Left lung (tissue), 14 donors: Measurements from ENCODE around the gene IRF8. TPM values are rescaled to one million over a fixed set of nuclear protein-coding genes. Genes with fewer than 3 reads are reported as not detected.

Experiments
- ATAC-seq: fragments of 200-7000 bp; cut with Tn5 transposase; one replicate; pipeline ENCODE4 v1.9.1; 2020; ENCODE audit warnings: moderate library complexity
- DNase-seq, 4 donors: peaks; one replicate each; pipeline ENCODE4 v3.0.0-alpha.2; 2013 to 2020
- H3K27ac ChIP-seq, 2 donors: fragments of 200-600 bp; sonication (generic) in 1 of 2; one replicate each; pipeline versions ENCODE4 v1.5.0 to v1.8.0; 2020 to 2021
- H3K27me3 ChIP-seq, 2 donors: fragments of 200-600 bp; sonication (generic) in 1 of 2; one replicate each; pipeline versions ENCODE4 v1.5.0 to v1.8.0; 2020 to 2021
- H3K36me3 ChIP-seq, 2 donors: fragments of 200-600 bp; sonication (generic) in 1 of 2; one replicate each; pipeline versions ENCODE4 v1.5.0 to v1.8.0; 2020 to 2021
- H3K4me1 ChIP-seq, 2 donors: fragments of 200-600 bp; one replicate each; pipeline ENCODE4 v1.8.0; 2021
- H3K4me3 ChIP-seq, 2 donors: fragments of 200-600 bp; sonication (generic) in 1 of 2; one replicate each; pipeline versions ENCODE4 v1.5.0 to v1.8.0; 2020 to 2021; ENCODE audit warnings: mild to moderate bottlenecking in 1 of 2
- H3K9me3 ChIP-seq, 2 donors: fragments of 200-600 bp; sonication (generic) in 1 of 2; one replicate each; pipeline versions ENCODE4 v1.5.0 to v1.8.0; 2020 to 2021
- intact Hi-C, 2 donors: fragments of 100-400 bp; cut with DNase I; formaldehyde crosslinking; loops; one replicate each; pipeline versions ENCODE4 v1.11.2 to v1.14.2; 2022
- long read RNA-seq, 12 donors: library from polyadenylated mRNA in 2 of 12; unstranded in 2 of 12; transcript quantifications; one replicate each; pipeline ENCODE4 v2.0.0 and lab custom pipeline, GENCODE V29; 2019 to 2026
- polyA plus RNA-seq, 6 donors: library from polyadenylated mRNA; unstranded; fragments of 120-200 nt; gene quantifications; one replicate each; pipeline ENCODE4 v1.2.1, GENCODE V29; 2013; ENCODE audit not compliant: insufficient read length in 6 of 6
- total RNA-seq, 2 donors: library from RNA; stranded (reverse); fragmentation: NEBNext Ultra II Directional; extraction: Animal tissue kit (Norgen Biotek cat#: 25700); gene quantifications; one replicate each; pipeline ENCODE4 v1.2.1, GENCODE V29; 2021
- TF ChIP-seq, protein P1 (sequence below), 2 donors: fragments of 200-600 bp; sonication (generic) in 1 of 2; IDR thresholded peaks; one replicate each; pipeline versions ENCODE4 v1.5.0 to v1.8.0; 2021; ENCODE audit warnings: antibody characterized with exemption in 2 of 2
- donor health status: DM: no; HTN: yes; CAD: no.
- donor health status: DM: no; HTN: no; CAD: no.

Gene IRF8
- total RNA-seq: 10 to 100 TPM; 24.4 to 33.6 TPM
- 10 to 100 TPM in 5 of 6 donors, 1 to 10 TPM in 1; 9.8 to 16.3 (median 14.0) TPM for polyA plus RNA-seq
- long read RNA-seq, donor 1, transcript IRF8-201 (9 exons, 3,030 nt): major isoform, 7 of 8 reads
- long read RNA-seq, donor 1, partial matches to known transcripts: 0 of 8 reads
- long read RNA-seq, donor 1, other reads (novel, unspliced or antisense): 0 of 8 reads
- long read RNA-seq, donor 2, partial matches to known transcripts: 0 of 3 reads
- long read RNA-seq, donor 2, other reads (novel, unspliced or antisense): 0 of 3 reads
- long read RNA-seq, donor 3, transcript IRF8-201 (9 exons, 3,030 nt): major isoform, 5 of 6 reads
- long read RNA-seq, donor 3, partial matches to known transcripts: 0 of 6 reads
- long read RNA-seq, donor 3, other reads (novel, unspliced or antisense): 0 of 6 reads
- long read RNA-seq, donor 4, partial matches to known transcripts: 2 of 8 reads
- long read RNA-seq, donor 4, other reads (novel, unspliced or antisense): 2 of 8 reads
- long read RNA-seq, donor 5: 0 reads
- long read RNA-seq, donor 6, partial matches to known transcripts: 0 of 2 reads
- long read RNA-seq, donor 6, other reads (novel, unspliced or antisense): 0 of 2 reads
- long read RNA-seq, donor 7, partial matches to known transcripts: 0 of 2 reads
- long read RNA-seq, donor 7, other reads (novel, unspliced or antisense): 0 of 2 reads
- long read RNA-seq, donor 8, partial matches to known transcripts: 0 of 1 reads
- long read RNA-seq, donor 8, other reads (novel, unspliced or antisense): 0 of 1 reads
- long read RNA-seq, donor 9: 0 reads
- long read RNA-seq, donor 10, partial matches to known transcripts: 0 of 1 reads
- long read RNA-seq, donor 10, other reads (novel, unspliced or antisense): 0 of 1 reads
- long read RNA-seq, donor 11: 0 reads
- long read RNA-seq, donor 12, partial matches to known transcripts: 0 of 2 reads
- long read RNA-seq, donor 12, other reads (novel, unspliced or antisense): 0 of 2 reads

GRCh38 chr16:85898521-85899442, at the start of gene IRF8:
Gene IRF8 (plus strand): TSS chr16:85899162. CDS start chr16:85903016, 3,854 bp downstream.
- intact Hi-C loops: no loop called here
- TF ChIP-seq, protein P1, sequence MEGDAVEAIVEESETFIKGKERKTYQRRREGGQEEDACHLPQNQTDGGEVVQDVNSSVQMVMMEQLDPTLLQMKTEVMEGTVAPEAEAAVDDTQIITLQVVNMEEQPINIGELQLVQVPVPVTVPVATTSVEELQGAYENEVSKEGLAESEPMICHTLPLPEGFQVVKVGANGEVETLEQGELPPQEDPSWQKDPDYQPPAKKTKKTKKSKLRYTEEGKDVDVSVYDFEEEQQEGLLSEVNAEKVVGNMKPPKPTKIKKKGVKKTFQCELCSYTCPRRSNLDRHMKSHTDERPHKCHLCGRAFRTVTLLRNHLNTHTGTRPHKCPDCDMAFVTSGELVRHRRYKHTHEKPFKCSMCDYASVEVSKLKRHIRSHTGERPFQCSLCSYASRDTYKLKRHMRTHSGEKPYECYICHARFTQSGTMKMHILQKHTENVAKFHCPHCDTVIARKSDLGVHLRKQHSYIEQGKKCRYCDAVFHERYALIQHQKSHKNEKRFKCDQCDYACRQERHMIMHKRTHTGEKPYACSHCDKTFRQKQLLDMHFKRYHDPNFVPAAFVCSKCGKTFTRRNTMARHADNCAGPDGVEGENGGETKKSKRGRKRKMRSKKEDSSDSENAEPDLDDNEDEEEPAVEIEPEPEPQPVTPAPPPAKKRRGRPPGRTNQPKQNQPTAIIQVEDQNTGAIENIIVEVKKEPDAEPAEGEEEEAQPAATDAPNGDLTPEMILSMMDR (IDR thresholded peaks at IDR 0.05): no peak
- H3K36me3 ChIP-seq: peaks cover 0 to 4% of the 10 kb centered on the region in 2 donors
- H3K27ac ChIP-seq: peak within 1 kb of the TSS; percentile 30 to 60
- ATAC-seq (peak; percentile 90), DNase-seq (peak; percentile 80 to 90 (median 87))
- peak within 1 kb of the TSS; percentile 60 to 66 for H3K4me3 ChIP-seq
- H3K4me1 ChIP-seq: peaks cover 6 to 34% of the 10 kb centered on the region in 2 donors
- H3K9me3 ChIP-seq: no peaks in the 10 kb centered on the region
- H3K27me3 ChIP-seq: peaks cover 0 to 43% of the 10 kb centered on the region in 2 donors

GRCh38 chr16:85849388-85849787, 49.6 kb upstream of the IRF8 start:
- no peak for ATAC-seq
- Histone ChIP-seq H3K4me3 (no peak overlapping the region), H3K36me3 (no peaks in the 10 kb centered on the region), H3K4me1 (peaks cover 0 to 24% of the 10 kb centered on the region in 2 donors), H3K27ac (no peak overlapping the region), H3K27me3 (peaks cover 0 to 40% of the 10 kb centered on the region in 2 donors), H3K9me3 (no peaks in the 10 kb centered on the region)
- DNase-seq: no peak
- intact Hi-C loops: no loop called here
- TF ChIP-seq, protein P1 (IDR thresholded peaks at IDR 0.05): no peak

GRCh38 chr16:85850344-85850880, 48.5 kb upstream of the IRF8 start:
- no peak for DNase-seq
- no peak for ATAC-seq
- intact Hi-C loops: no loop called here
- Histone ChIP-seq H3K4me1 (peaks cover 0 to 21% of the 10 kb centered on the region in 2 donors), H3K36me3 (no peaks in the 10 kb centered on the region), H3K27me3 (peaks cover 0 to 32% of the 10 kb centered on the region in 2 donors), H3K9me3 (peaks cover 0 to 2% of the 10 kb centered on the region in 2 donors), H3K27ac (no peak overlapping the region), H3K4me3 (no peak overlapping the region)
- TF ChIP-seq, protein P1 (IDR thresholded peaks at IDR 0.05): no peak

DNA sequence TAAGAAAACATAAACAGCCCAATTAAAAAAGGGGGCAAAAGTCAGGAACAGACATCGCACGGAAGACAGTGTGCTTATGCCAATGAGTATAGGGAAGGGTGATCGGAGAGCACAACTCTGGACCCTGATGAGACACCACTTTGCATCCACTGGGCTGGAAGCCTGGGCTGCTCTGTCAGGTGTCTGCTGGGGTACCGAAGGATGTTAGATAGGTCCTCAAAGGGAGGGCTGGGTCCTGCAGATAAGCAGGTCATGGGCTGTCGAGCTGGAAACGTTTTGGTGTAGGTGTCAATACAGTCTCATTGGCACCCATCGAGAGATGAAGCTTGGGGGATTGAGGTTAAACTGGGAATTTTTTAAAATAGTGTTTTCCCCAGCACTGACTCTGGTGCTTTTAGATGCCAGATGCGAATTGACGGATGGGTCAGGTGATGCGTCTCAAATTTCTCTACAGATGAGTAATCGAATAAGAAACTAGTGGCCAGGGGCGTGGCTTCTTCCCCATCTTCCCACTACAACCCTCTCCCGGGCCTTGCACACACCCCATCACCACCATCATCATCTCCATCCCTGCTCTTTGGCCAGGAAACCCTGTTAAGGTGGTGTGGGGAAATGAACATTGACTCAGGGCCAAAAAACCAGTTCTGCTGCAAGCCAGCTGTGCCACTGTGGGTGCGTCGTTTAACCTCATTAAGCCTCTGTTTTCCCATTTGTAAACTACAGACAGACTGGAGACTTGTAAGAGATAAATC, 47.8 kb upstream of the IRF8 start:
- Histone ChIP-seq H3K4me1 (peaks cover 0 to 21% of the 10 kb centered on the region in 2 donors), H3K36me3 (no peaks in the 10 kb centered on the region), H3K4me3 (no peak overlapping the region), H3K27ac (no peak overlapping the region), H3K27me3 (peaks cover 0 to 28% of the 10 kb centered on the region in 2 donors), H3K9me3 (peaks cover 0 to 2% of the 10 kb centered on the region in 2 donors)
- TF ChIP-seq, protein P1 (IDR thresholded peaks at IDR 0.05): no peak
- intact Hi-C loops: no loop called here
- DNase-seq (no peak), ATAC-seq (no peak)
